ENCODE measurements around the gene MBD1.
"Not testable (repeated sequence)": the region's sequence is repeated elsewhere in the genome, so short reads cannot be mapped to it uniquely, and the experiment has no call there.

The MBD1 gene

GRCh38 chr18:50301074-50301473 lies 19.8 kb upstream of the MBD1 start:
- no peak overlapping the region for H3K27ac Mint-ChIP-seq
- H3K27me3 Mint-ChIP-seq: peaks cover 42% of the 10 kb centered on the region
- DNase-seq: no peak
- no peak overlapping the region for H3K4me3 Mint-ChIP-seq
- H3K9me3 Mint-ChIP-seq: no peaks in the 10 kb centered on the region
- H3K4me1 Mint-ChIP-seq: peaks cover 15% of the 10 kb centered on the region
- ATAC-seq: no peak

- H3K4me3 Mint-ChIP-seq: no peak overlapping the region
- no peak overlapping the region for H3K27ac Mint-ChIP-seq
- no peak for ATAC-seq
- H3K4me1 Mint-ChIP-seq: peaks cover 15% of the 10 kb centered on the region
- peaks cover 42% of the 10 kb centered on the region for H3K27me3 Mint-ChIP-seq
- no peaks in the 10 kb centered on the region for H3K9me3 Mint-ChIP-seq
- no peak for DNase-seq
Observed at GRCh38 chr18:50299626-50300388, 18.5 kb upstream of the MBD1 start.

- Mint-ChIP-seq H3K9me3 (no peaks in the 10 kb centered on the region), H3K27ac (no peak overlapping the region), H3K4me3 (peak overlapping the region; percentile 76 to 77), H3K27me3 (peaks cover 32% of the 10 kb centered on the region), H3K4me1 (peaks cover 15% of the 10 kb centered on the region)
- DNase-seq (no peak), ATAC-seq (peak; percentile 27)
Observed at GRCh38 chr18:50298443-50299284, 17.3 kb upstream of the MBD1 start.

GRCh38 chr18:50297621-50298442 lies 16.5 kb upstream of the MBD1 start:
- Mint-ChIP-seq H3K27me3 (peaks cover 31% of the 10 kb centered on the region), H3K4me1 (peaks cover 15% of the 10 kb centered on the region), H3K27ac (no peak overlapping the region), H3K9me3 (no peaks in the 10 kb centered on the region), H3K4me3 (peak overlapping the region; percentile 76 to 77)
- DNase-seq (peak; percentile 69 to 82), ATAC-seq (peak; percentile 100)

GRCh38 chr18:50293039-50293438 lies 11.7 kb upstream of the MBD1 start:
- H3K4me1 Mint-ChIP-seq: peaks cover 19% of the 10 kb centered on the region
- DNase-seq (no peak), ATAC-seq (no peak)
- no peak overlapping the region for H3K4me3 Mint-ChIP-seq
- H3K27me3 Mint-ChIP-seq: peaks cover 9% of the 10 kb centered on the region
- H3K9me3 Mint-ChIP-seq: no peaks in the 10 kb centered on the region
- H3K27ac Mint-ChIP-seq: no peak overlapping the region

- ATAC-seq: no peak
Observed at GRCh38 chr18:50289108-50289443, 7.8 kb upstream of the MBD1 start.

GRCh38 chr18:50288348-50289107 lies 7.2 kb upstream of the MBD1 start:
- Mint-ChIP-seq H3K27ac (peak overlapping the region; percentile 97), H3K4me1 (peaks cover 33% of the 10 kb centered on the region), H3K4me3 (peak overlapping the region; percentile 88 to 97)
- not testable (repeated sequence) for H3K9me3 Mint-ChIP-seq, ATAC-seq, H3K27me3 Mint-ChIP-seq, DNase-seq

More at GRCh38 chr18:50289108-50289443, 7.8 kb upstream of the MBD1 start:
- no peaks in the 10 kb centered on the region for H3K27me3 Mint-ChIP-seq
- no peak for DNase-seq
- peaks cover 28% of the 10 kb centered on the region for H3K4me1 Mint-ChIP-seq
- peak overlapping the region; percentile 72 to 77 for H3K4me3 Mint-ChIP-seq
- no peaks in the 10 kb centered on the region for H3K9me3 Mint-ChIP-seq
- H3K27ac Mint-ChIP-seq: peak overlapping the region; percentile 29 to 52

- ATAC-seq (peak; percentile 93), DNase-seq (peak; percentile 97 to 99)
- Mint-ChIP-seq H3K4me3 (peak within 1 kb of the TSS; percentile 88 to 97), H3K27ac (peak within 1 kb of the TSS; percentile 97), H3K27me3 (no peaks in the 10 kb centered on the region), H3K4me1 (peaks cover 35% of the 10 kb centered on the region), H3K9me3 (no peaks in the 10 kb centered on the region)
Observed at GRCh38 chr18:50287441-50288347, 6.4 kb upstream of the MBD1 start, which contains the start of gene CXXC1. TSS of gene CXXC1 (minus strand) at chr18:50287692. CDS start at chr18:50287589, 103 bp downstream.

- peak overlapping the region; percentile 16 to 97 for H3K27ac Mint-ChIP-seq
- no peak for DNase-seq
- H3K27me3 Mint-ChIP-seq: no peaks in the 10 kb centered on the region
- ATAC-seq: peak; percentile 2
- peaks cover 41% of the 10 kb centered on the region for H3K4me1 Mint-ChIP-seq
- no peaks in the 10 kb centered on the region for H3K9me3 Mint-ChIP-seq
- H3K4me3 Mint-ChIP-seq: peak overlapping the region; percentile 88 to 97
Observed at GRCh38 chr18:50287028-50287440, 5.7 kb upstream of the MBD1 start.

- peaks cover 46% of the 10 kb centered on the region for H3K4me1 Mint-ChIP-seq
- H3K9me3 Mint-ChIP-seq: no peaks in the 10 kb centered on the region
- no peak for DNase-seq
- peak overlapping the region; percentile 88 to 97 for H3K4me3 Mint-ChIP-seq
- ATAC-seq: no peak
- H3K27me3 Mint-ChIP-seq: no peaks in the 10 kb centered on the region
- H3K27ac Mint-ChIP-seq: peak overlapping the region; percentile 79 to 97
Observed at GRCh38 chr18:50286391-50287027, 5.2 kb upstream of the MBD1 start.

- peaks cover 52% of the 10 kb centered on the region for H3K4me1 Mint-ChIP-seq
- ATAC-seq: no peak
- no peaks in the 10 kb centered on the region for H3K27me3 Mint-ChIP-seq
- DNase-seq: no peak
- no peaks in the 10 kb centered on the region for H3K9me3 Mint-ChIP-seq
- no peak overlapping the region for H3K27ac Mint-ChIP-seq
- peak overlapping the region; percentile 88 to 97 for H3K4me3 Mint-ChIP-seq
Observed at GRCh38 chr18:50285631-50286321, 4.5 kb upstream of the MBD1 start.

GRCh38 chr18:50285071-50285470 lies 3.7 kb upstream of the MBD1 start:
- peaks cover 59% of the 10 kb centered on the region for H3K4me1 Mint-ChIP-seq
- no peak overlapping the region for H3K4me3 Mint-ChIP-seq
- no peak overlapping the region for H3K27ac Mint-ChIP-seq
- no peak for ATAC-seq
- no peaks in the 10 kb centered on the region for H3K27me3 Mint-ChIP-seq
- DNase-seq: no peak
- H3K9me3 Mint-ChIP-seq: no peaks in the 10 kb centered on the region

- no peaks in the 10 kb centered on the region for H3K27me3 Mint-ChIP-seq
- H3K27ac Mint-ChIP-seq: peak overlapping the region in 1 of 2 donors; percentile 23
- no peak for ATAC-seq
- DNase-seq: no peak
- no peaks in the 10 kb centered on the region for H3K9me3 Mint-ChIP-seq
- H3K4me1 Mint-ChIP-seq: peaks cover 65% of the 10 kb centered on the region
- peak overlapping the region in 1 of 2 donors; percentile 2 for H3K4me3 Mint-ChIP-seq
Observed at GRCh38 chr18:50284255-50284885, 3.0 kb upstream of the MBD1 start.
